ENCODE results near the gene TXLNA.

The TXLNA gene

DNA sequence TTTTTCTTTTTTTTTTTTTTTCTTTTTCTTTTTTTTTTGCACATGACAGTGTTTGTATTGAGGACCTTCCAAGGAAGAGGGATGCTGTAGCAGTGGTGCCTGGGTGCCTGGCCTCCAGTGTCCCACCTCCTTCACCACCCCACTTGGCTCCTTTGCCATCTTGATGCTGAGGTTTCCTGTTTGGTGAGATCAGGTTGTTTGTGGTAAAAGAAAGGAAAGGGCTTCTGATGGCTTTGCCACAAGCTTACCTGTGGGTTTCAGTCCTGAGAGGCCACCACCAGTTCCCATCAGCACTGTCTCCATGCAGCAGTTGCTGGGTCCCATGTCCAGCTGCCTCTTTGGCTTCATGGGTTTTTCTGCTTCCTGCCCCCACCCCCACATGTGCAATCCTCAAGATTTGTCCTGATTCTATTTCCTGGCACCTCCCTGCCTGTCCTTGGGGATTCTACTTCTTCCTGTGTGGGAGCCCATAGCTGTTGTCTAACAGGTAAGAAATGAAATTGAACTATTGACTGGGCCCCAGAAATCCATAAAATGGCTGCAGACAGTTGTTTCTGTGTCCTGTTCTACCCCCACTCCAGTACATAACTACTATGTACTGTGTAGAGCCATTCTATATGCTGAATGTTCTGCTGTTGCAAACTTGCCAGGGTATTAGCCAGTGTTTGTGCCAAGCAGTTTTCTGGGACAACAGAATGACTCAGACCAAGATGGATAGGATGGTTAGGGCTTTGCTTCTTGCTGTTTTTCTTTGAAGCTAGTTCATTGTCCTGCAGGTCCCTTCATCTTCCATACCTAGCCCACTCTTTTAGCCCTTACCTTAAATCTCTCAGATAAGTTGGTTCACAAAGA, 16.7 kb downstream of the TXLNA start:
- TF ChIP-seq CTCF (IDR thresholded peaks at IDR 0.05; ENCODE audit: control insufficient read depth, extremely low read depth, insufficient read depth), result no peak

DNA sequence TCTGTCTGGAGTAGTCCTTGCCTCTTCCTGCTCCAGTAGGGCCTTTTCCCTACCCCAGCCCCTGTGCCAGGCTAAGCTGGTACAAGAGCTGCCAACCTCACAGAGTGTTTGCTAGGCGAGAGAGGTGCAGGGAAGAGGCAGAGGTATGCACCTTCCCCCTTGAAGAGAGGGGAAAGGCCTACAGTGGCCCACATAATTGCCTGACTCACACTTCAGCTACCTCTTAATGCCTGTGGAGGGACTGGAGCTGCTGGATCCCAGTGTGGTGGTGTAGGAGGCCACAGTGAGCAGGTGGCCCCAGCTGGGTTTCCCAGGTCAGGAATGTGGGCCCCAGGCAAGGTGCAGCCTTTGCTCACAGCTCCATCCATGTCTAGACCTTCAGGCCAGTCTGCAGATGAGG, 17.6 kb downstream of the TXLNA start:
- H3K4me3 ChIP-seq (ENCODE audit: low read depth, low read length), result no peak overlapping the region
- TF ChIP-seq CTCF (IDR thresholded peaks at IDR 0.05; ENCODE audit: control insufficient read depth, extremely low read depth, insufficient read depth), result no peak
- DNase-seq (ENCODE audit: low read depth), result no peak

More for the DNA sequence above, 16.7 kb downstream of the TXLNA start:
- DNase-seq (ENCODE audit: low read depth), result no peak
- no peak overlapping the region for H3K4me3 ChIP-seq (ENCODE audit: low read depth, low read length)

- no peak for DNase-seq (ENCODE audit: low read depth)
- TF ChIP-seq CTCF (IDR thresholded peaks at IDR 0.05; ENCODE audit: control insufficient read depth, extremely low read depth, insufficient read depth), result no peak
- H3K4me3 ChIP-seq (ENCODE audit: low read depth, low read length), result no peak overlapping the region
Measured at GRCh38 chr1:32197837-32198236, 18.4 kb downstream of the TXLNA start.

DNA sequence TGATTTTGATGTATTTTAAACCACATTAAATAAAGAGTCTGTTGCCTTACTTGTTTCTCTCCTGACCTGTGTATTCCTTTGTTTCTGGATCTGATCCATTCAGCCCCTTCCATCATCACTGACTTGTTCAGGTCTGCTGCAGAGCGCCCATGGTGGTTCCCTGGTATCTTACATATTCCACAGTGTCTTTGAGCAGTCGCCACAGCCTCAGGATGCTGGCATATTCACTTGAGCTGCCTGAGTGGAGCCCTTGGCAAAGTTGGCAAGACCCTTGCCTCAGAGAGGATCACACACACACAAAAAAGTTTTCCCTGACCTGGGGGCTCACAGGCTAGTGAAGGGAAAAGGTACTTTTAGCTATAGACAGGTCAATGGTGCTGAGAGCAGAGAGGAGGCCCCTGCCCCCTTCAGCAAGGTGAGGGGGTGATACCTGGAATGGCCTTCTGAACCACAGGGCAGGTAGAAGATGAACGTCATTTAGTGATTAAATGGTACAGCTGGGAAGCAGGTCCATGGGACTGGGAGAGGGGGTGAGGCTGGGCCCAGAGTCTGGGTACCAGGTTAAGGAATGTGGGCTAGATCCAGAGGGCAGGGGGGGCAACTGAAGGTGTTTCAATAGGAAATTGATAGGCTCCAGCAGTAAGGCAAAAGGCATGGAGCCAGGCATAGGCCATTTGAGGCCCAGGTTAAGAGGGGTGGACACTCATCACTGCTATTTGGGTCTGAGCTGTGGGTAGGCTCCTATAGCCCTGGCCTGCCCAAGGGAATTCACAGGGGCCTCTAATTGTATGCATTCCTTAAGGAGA, 19.0 kb downstream of the TXLNA start:
- DNase-seq (ENCODE audit: low read depth), result no peak
- no peak for TF ChIP-seq CTCF (IDR thresholded peaks at IDR 0.05; ENCODE audit: control insufficient read depth, extremely low read depth, insufficient read depth)
- no peak overlapping the region for H3K4me3 ChIP-seq (ENCODE audit: low read depth, low read length)

- no peak for DNase-seq (ENCODE audit: low read depth)
- no peak overlapping the region for H3K4me3 ChIP-seq (ENCODE audit: low read depth, low read length)
- no peak for TF ChIP-seq CTCF (IDR thresholded peaks at IDR 0.05; ENCODE audit: control insufficient read depth, extremely low read depth, insufficient read depth)
Measured at GRCh38 chr1:32199043-32199716, 19.7 kb downstream of the TXLNA start.

DNA sequence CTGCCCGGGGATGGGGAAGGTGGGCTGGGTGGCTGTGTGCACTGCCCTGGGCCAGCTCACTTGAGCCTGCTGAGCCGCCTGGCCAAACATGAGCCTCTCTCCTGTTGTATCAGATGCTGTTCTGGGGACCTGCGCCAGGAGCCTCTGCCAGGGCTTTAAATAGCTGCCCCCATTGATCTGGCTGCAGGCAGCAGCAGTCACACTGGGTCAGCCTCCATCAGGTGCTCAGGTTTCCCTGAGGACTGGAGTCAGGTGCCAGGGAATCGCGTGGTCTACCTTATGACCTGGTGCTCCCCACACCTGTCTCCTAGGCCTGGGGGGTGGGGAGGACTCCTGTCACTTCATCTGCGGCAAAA, 20.2 kb downstream of the TXLNA start:
- TF ChIP-seq CTCF (IDR thresholded peaks at IDR 0.05; ENCODE audit: control insufficient read depth, extremely low read depth, insufficient read depth), result no peak
- H3K4me3 ChIP-seq (ENCODE audit: low read depth, low read length), result peak overlapping the region; percentile 69
- no peak for DNase-seq (ENCODE audit: low read depth)
